HG03442 (cell line): Measurements from ENCODE around the gene DIPK1B.
"Not testable (repeated sequence)": the region's sequence is repeated elsewhere in the genome, so short reads cannot be mapped to it uniquely, and the experiment has no call there.

Experiments used
- ATAC-seq: cut with Tn5 transposase; IDR thresholded peaks from one replicate; pipeline ENCODE4 v1.9.1; 2021; ENCODE audit warnings: mild to moderate bottlenecking, moderate library complexity; ENCODE audit not compliant: unreplicated experiment

DIPK1B gene

GRCh38 chr9:136748666-136749611 lies 36.6 kb downstream of the DIPK1B start:
- no peak for ATAC-seq

DNA sequence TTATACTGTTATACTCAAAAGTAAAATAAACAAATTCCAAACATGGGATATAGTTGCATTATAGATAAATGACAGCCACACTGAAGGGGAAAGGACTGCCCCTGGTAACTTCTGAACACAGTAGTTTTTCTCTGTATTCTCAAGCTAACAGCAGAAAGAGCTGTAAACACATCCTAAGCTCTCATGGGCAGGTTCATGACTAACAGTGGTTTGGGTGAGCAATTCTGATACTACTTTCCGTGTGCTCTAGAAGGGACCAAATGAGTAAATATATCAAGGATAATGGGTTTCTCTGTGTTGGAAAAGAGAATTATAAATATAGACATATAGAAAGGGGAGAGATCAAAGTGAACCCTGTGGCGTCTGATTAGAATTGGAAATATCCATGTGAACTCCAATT lies 38.2 kb downstream of the DIPK1B start:
- ATAC-seq, result no peak

- no peak for ATAC-seq
These were observed 38.9 kb downstream of the DIPK1B start for GRCh38 chr9:136751244-136751643.

GRCh38 chr9:136751814-136752213 lies 39.4 kb downstream of the DIPK1B start:
- ATAC-seq, result no peak

DNA sequence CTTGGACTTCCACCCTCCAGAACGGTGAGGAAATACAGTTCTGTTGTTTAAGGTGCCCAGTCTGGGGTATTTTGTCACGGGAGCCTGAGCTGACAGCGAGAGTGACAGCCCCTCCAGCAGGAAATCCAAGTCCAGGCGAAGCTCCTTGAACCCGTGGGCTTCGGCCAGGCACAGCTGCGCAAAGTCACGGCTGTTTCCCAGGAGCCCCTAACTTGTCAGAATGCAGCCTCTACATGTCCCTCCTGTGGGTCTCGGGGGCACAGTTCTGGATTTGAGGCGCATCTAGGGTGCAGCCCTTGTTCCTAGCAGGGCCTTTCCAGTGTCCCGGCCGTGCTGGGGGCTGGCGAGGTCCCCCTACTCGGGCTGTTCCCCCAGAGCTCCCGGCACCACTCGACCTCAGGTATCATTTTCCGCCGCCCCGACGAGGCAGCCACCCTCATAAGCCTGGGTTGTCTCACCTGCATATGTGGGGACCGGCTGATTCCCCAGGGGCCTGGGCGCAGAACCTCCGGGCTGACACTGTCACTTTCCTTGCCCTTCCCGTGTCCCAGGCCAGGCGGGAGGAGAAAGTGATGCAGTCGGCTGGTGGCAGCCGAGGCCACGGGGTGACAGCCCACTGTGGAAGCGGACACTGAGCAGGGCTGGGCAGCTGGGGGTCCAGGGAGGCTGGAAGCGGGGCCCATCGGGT lies 41.1 kb downstream of the DIPK1B start:
- ATAC-seq, result no peak

GRCh38 chr9:136754059-136754572 lies 41.7 kb downstream of the DIPK1B start:
- no peak for ATAC-seq

- ATAC-seq, result no peak
These were observed 42.4 kb downstream of the DIPK1B start for GRCh38 chr9:136754626-136755301.

GRCh38 chr9:136755302-136756133 lies 43.1 kb downstream of the DIPK1B start:
- not testable (repeated sequence) for ATAC-seq

DNA sequence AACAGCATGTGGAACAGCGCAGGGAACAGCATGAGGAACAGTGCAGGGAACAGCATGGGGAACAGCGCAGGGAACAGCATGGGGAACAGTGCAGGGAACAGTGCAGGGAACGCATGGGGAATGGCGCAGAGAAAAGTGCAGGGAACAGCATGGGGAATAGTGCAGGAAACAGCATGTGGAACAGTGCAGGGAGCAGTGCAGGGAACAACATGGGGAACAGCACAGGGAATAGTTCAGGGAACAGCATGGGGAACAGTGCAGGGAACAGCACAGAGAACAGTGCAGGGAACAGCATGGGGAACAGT lies 43.7 kb downstream of the DIPK1B start:
- no peak for ATAC-seq

- no peak for ATAC-seq
These were observed 44.5 kb downstream of the DIPK1B start for GRCh38 chr9:136756836-136757235.

- no peak for ATAC-seq
These were observed 45.0 kb downstream of the DIPK1B start for GRCh38 chr9:136757328-136757727.

- ATAC-seq, result no peak
These were observed 45.4 kb downstream of the DIPK1B start for GRCh38 chr9:136757751-136758140.

GRCh38 chr9:136759001-136759400 lies 46.6 kb downstream of the DIPK1B start:
- ATAC-seq, result no peak

- no peak for ATAC-seq
These were observed 47.3 kb downstream of the DIPK1B start for GRCh38 chr9:136759436-136760325.

- no peak for ATAC-seq
These were observed 48.1 kb downstream of the DIPK1B start for GRCh38 chr9:136760424-136760823.

DNA sequence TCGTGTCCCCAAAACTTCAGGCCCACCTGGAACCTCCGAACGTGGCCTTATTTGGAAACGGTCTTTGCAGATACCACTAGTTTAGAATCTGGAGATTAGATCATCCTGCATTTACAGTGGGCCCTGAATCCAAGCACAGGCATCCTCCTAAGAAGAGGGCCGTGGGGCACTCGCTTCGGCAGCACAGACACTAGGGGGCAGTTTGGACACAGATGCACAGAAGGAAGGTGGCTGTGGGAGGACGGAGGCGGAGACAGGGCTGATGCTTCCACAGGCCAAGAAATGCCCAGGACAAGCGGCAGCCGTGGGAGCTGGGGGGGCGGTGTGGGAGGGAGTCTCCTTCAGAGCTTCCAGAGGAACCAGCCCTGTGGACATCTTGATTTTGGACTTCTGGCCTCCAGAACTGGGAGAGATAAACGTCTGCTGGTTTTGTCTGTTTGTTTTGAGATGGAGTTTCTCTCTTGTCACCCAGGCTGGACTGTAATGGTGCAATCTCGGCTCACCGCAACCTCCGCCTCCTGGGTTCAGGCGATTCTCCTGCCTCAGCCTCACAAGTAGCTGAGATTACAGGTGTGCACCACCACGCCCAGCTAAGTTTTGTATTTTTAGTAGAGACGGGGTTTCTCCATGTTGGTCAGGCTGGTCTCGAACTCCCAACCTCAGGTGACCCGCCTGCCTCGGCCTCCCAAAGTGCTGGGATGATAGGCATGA lies 48.6 kb downstream of the DIPK1B start:
- not testable (repeated sequence) for ATAC-seq

- no peak for ATAC-seq
These were observed 49.2 kb downstream of the DIPK1B start for GRCh38 chr9:136761545-136761981.

- no peak for ATAC-seq
These were observed 49.9 kb downstream of the DIPK1B start for GRCh38 chr9:136762221-136762691.
